Measurements from ENCODE around the gene PERM1.

- TF ChIP-seq CTCF (conservative IDR thresholded peaks at IDR 0.05; ENCODE audit: low read length) (no peak), EZH2phosphoT487 (IDR thresholded peaks at IDR 0.05; ENCODE audit: borderline replicate concordance) (no peak)
These were observed 14.1 kb upstream of the PERM1 start for GRCh38 chr1:995665-996633.

Data from Loucy (cell line).